GM23338 (cell line): ENCODE measurements around the gene CATSPER3. TPM values are rescaled to one million over a fixed set of nuclear protein-coding genes. Genes with fewer than 3 reads are reported as not detected.

Source experiments
- ATAC-seq: fragments of 200-7000 bp; cut with Tn5 transposase; 3 replicates; pipeline ENCODE4 v1.9.1; 2020
- DNase-seq: peaks from one replicate; pipeline ENCODE4 v3.0.0-alpha.2; 2015; ENCODE audit warnings: low spot score
- H2AFZ ChIP-seq: fragments of 200-600 bp; sonication (generic); 2 replicates; pipeline ENCODE4 v1.8.0; 2016; ENCODE audit warnings: antibody characterized with exemption, mild to moderate bottlenecking, moderate library complexity
- H3F3A ChIP-seq: fragments of 200-600 bp; sonication (generic); replicated peaks from 2 replicates; pipeline ENCODE4 v1.8.0; 2017; ENCODE audit warnings: antibody characterized with exemption, mixed run types, low read depth
- H3K27ac ChIP-seq: fragments of 200-600 bp; sonication (generic); 2 replicates; pipeline ENCODE4 v1.6.1; 2016; ENCODE audit warnings: low read depth
- H3K27me3 ChIP-seq: fragments of 200-600 bp; sonication (generic); 2 replicates; pipeline ENCODE4 v1.8.0; 2016; ENCODE audit warnings: mild to moderate bottlenecking, mixed run types, moderate library complexity; ENCODE audit not compliant: insufficient read depth
- H3K36me3 ChIP-seq: fragments of 200-600 bp; sonication (generic); 2 replicates; pipeline ENCODE4 v1.8.0; 2016; ENCODE audit warnings: mild to moderate bottlenecking; ENCODE audit not compliant: insufficient read depth
- H3K4me1 ChIP-seq: fragments of 200-600 bp; sonication (generic); 2 replicates; pipeline ENCODE4 v1.8.0; 2016; ENCODE audit warnings: mild to moderate bottlenecking, moderate library complexity; ENCODE audit not compliant: insufficient read depth
- H3K4me2 ChIP-seq: fragments of 200-600 bp; sonication (generic); 2 replicates; pipeline ENCODE4 v1.7.1; 2017; ENCODE audit warnings: mixed run types
- H3K4me3 ChIP-seq: fragments of 200-600 bp; sonication (generic); 2 replicates; pipeline ENCODE4 v1.6.1; 2016; ENCODE audit warnings: mixed run types
- H3K79me2 ChIP-seq: fragments of 200-600 bp; sonication (generic); replicated peaks from 2 replicates; pipeline ENCODE4 v1.8.0; 2017; ENCODE audit warnings: mild to moderate bottlenecking; ENCODE audit not compliant: insufficient read depth
- H3K9me2 ChIP-seq: fragments of 200-600 bp; sonication (generic); 2 replicates; pipeline ENCODE4 v1.8.0; 2017; ENCODE audit not compliant: insufficient read depth
- H4K20me1 ChIP-seq: fragments of 200-600 bp; sonication (generic); replicated peaks from 2 replicates; pipeline ENCODE4 v1.8.0; 2017; ENCODE audit warnings: mild to moderate bottlenecking; ENCODE audit not compliant: insufficient read depth
- H3K27ac Mint-ChIP-seq: 2 replicates; pipeline ENCODE4 v1.8.0; 2020; ENCODE audit warnings: inconsistent platforms, mild to moderate bottlenecking, moderate library complexity, mixed read lengths
- H3K27me3 Mint-ChIP-seq: 3 replicates; pipeline ENCODE4 v1.8.0; 2022; ENCODE audit warnings: low read depth, mild to moderate bottlenecking, moderate library complexity, mixed read lengths, inconsistent platforms; ENCODE audit not compliant: insufficient read depth, poor library complexity
- H3K36me3 Mint-ChIP-seq: 3 replicates; pipeline ENCODE4 v1.8.0; 2021; ENCODE audit warnings: low read depth, mild to moderate bottlenecking, inconsistent platforms, moderate library complexity, mixed read lengths
- H3K4me1 Mint-ChIP-seq: 3 replicates; pipeline ENCODE4 v1.8.0; 2020; ENCODE audit warnings: mild to moderate bottlenecking, inconsistent platforms, mixed read lengths
- H3K4me3 Mint-ChIP-seq: 3 replicates; pipeline ENCODE4 v1.8.0; 2021; ENCODE audit warnings: moderate library complexity, mild to moderate bottlenecking, inconsistent platforms, mixed read lengths
- H3K9me3 Mint-ChIP-seq: 3 replicates; pipeline ENCODE4 v1.8.0; 2020; ENCODE audit warnings: moderate library complexity, mild to moderate bottlenecking, inconsistent platforms, mixed read lengths
- CREB1 ChIP-seq: fragments of 250-450 bp; sonication (Bioruptor Pico); IDR thresholded peaks from 2 replicates; pipeline ENCODE4 v1.5.0; 2020; ENCODE audit warnings: low read depth, mild to moderate bottlenecking, moderate library complexity
- ETS1 ChIP-seq: IDR thresholded peaks from 2 replicates; pipeline ENCODE4 v1.6.1; 2016; ENCODE audit warnings: antibody characterized with exemption
- EZH2 ChIP-seq: fragments of 200-600 bp; sonication (generic); IDR thresholded peaks from one replicate; pipeline ENCODE4 v1.8.0; 2017; ENCODE audit warnings: antibody characterized with exemption, mild to moderate bottlenecking, low read depth; ENCODE audit not compliant: unreplicated experiment
- JUNB ChIP-seq: IDR thresholded peaks from one replicate; pipeline ENCODE4 v1.6.1; 2016; ENCODE audit warnings: antibody characterized with exemption; ENCODE audit not compliant: unreplicated experiment
- NANOG ChIP-seq: IDR thresholded peaks from 2 replicates; pipeline ENCODE4 v1.6.1; 2016; ENCODE audit warnings: antibody characterized with exemption, borderline replicate concordance
- REST ChIP-seq: IDR thresholded peaks from one replicate; pipeline ENCODE4 v1.6.1; 2018; ENCODE audit warnings: antibody characterized with exemption; ENCODE audit not compliant: unreplicated experiment
- STAT1 ChIP-seq: IDR thresholded peaks from one replicate; pipeline ENCODE4 v1.6.1; 2016; ENCODE audit warnings: antibody characterized with exemption; ENCODE audit not compliant: unreplicated experiment
- ZNF114 ChIP-seq: fragments of 250-450 bp; sonication (Bioruptor Pico); IDR thresholded peaks from 2 replicates; pipeline ENCODE4 v1.5.0; 2020; ENCODE audit warnings: mild to moderate bottlenecking, moderate library complexity
- ZNF331 ChIP-seq: fragments of 250-450 bp; sonication (Bioruptor Pico); IDR thresholded peaks from 2 replicates; pipeline ENCODE4 v1.5.0; 2020; ENCODE audit warnings: low read depth, mild to moderate bottlenecking, moderate library complexity
- ZNF462 ChIP-seq: fragments of 250-450 bp; sonication (Bioruptor Pico); IDR thresholded peaks from 2 replicates; pipeline ENCODE4 v1.5.0; 2020; ENCODE audit warnings: mild to moderate bottlenecking, moderate library complexity
- polyA plus RNA-seq: library from polyadenylated mRNA; unstranded; fragments of >200 nt; fragmentation: Nextera tagmentation; extraction: Ambion mirVana; gene quantifications from 2 replicates; pipeline ENCODE4 v1.2.1, GENCODE V29; 2016
- total RNA-seq: library from RNA; depleted of rRNA; stranded (reverse); fragments of >200 nt; shearing (Covaris generic); gene quantifications from 2 replicates; pipeline ENCODE4 v1.2.3, GENCODE V29; 2014
- TF ChIP-seq, protein P1 (sequence below), 2 experiments: fragments of 200-600 bp in 1 of 2; sonication (generic) in 1 of 2; conservative IDR thresholded peaks; 2 replicates each; pipeline versions ENCODE4 v1.5.1 to v1.6.1; 2016 to 2017; ENCODE audit warnings: antibody characterized with exemption in 2 of 2, low read depth in 2 of 2, mild to moderate bottlenecking in 2 of 2, moderate library complexity in 1 of 2

Gene CATSPER3
- total and polyA plus RNA-seq, 2 experiments from 2014 or later: 0.19 TPM; not detected in 1

GRCh38 chr5:135055396-135055795 is 87.7 kb downstream of the CATSPER3 start:
- Histone ChIP-seq H3F3A (no peaks in the 10 kb centered on the region), H3K27me3 (peaks cover 26% of the 10 kb centered on the region), H3K9me2 (no peaks in the 10 kb centered on the region), H4K20me1 (no peaks in the 10 kb centered on the region), H3K27ac (no peak overlapping the region), H3K79me2 (no peaks in the 10 kb centered on the region), H3K4me3 (no peak overlapping the region), H2AFZ (no peak overlapping the region), H3K36me3 (no peaks in the 10 kb centered on the region), H3K4me2 (no peak overlapping the region), H3K4me1 (no peaks in the 10 kb centered on the region)
- Mint-ChIP-seq H3K27ac (no peak overlapping the region), H3K9me3 (no peaks in the 10 kb centered on the region), H3K4me1 (peaks cover 11% of the 10 kb centered on the region), H3K36me3 (no peaks in the 10 kb centered on the region), H3K27me3 (peaks cover 46% of the 10 kb centered on the region), H3K4me3 (no peak overlapping the region)
- no peak for TF ChIP-seq NANOG
- no peak for TF ChIP-seq CREB1 (CRISPR knock-in tag)
- TF ChIP-seq ETS1: no peak
- no peak for TF ChIP-seq ZNF114 (CRISPR knock-in tag)
- no peak for TF ChIP-seq ZNF462 (CRISPR knock-in tag)
- no peak for TF ChIP-seq EZH2
- TF ChIP-seq, protein P1, sequence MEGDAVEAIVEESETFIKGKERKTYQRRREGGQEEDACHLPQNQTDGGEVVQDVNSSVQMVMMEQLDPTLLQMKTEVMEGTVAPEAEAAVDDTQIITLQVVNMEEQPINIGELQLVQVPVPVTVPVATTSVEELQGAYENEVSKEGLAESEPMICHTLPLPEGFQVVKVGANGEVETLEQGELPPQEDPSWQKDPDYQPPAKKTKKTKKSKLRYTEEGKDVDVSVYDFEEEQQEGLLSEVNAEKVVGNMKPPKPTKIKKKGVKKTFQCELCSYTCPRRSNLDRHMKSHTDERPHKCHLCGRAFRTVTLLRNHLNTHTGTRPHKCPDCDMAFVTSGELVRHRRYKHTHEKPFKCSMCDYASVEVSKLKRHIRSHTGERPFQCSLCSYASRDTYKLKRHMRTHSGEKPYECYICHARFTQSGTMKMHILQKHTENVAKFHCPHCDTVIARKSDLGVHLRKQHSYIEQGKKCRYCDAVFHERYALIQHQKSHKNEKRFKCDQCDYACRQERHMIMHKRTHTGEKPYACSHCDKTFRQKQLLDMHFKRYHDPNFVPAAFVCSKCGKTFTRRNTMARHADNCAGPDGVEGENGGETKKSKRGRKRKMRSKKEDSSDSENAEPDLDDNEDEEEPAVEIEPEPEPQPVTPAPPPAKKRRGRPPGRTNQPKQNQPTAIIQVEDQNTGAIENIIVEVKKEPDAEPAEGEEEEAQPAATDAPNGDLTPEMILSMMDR (conservative IDR thresholded peaks at IDR 0.05; ENCODE audit: low read depth in 2 of 2): no peak
- TF ChIP-seq REST: no peak
- TF ChIP-seq JUNB: no peak
- TF ChIP-seq ZNF331 (CRISPR knock-in tag): no peak
- no peak for TF ChIP-seq STAT1
- ATAC-seq: no peak
- no peak for DNase-seq
